Measurements from ENCODE around the gene C20orf141.

- TF ChIP-seq CTCF (IDR thresholded peaks at IDR 0.05) (no peak), ZFX (IDR thresholded peaks at IDR 0.05; ENCODE audit: borderline replicate concordance) (no peak)
Measured at GRCh38 chr20:2773812-2774211, 41.0 kb upstream of the C20orf141 start.

Data from 22Rv1 (cell line).